HG03442 (cell line): ENCODE data around the gene CSF2.
"Not testable (repeated sequence)": the region's sequence is repeated elsewhere in the genome, so short reads cannot be mapped to it uniquely, and the experiment has no call there.

Experiments
- ATAC-seq: cut with Tn5 transposase; IDR thresholded peaks from one replicate; pipeline ENCODE4 v1.9.1; 2021; ENCODE audit warnings: mild to moderate bottlenecking, moderate library complexity; ENCODE audit not compliant: unreplicated experiment

The CSF2 gene

DNA sequence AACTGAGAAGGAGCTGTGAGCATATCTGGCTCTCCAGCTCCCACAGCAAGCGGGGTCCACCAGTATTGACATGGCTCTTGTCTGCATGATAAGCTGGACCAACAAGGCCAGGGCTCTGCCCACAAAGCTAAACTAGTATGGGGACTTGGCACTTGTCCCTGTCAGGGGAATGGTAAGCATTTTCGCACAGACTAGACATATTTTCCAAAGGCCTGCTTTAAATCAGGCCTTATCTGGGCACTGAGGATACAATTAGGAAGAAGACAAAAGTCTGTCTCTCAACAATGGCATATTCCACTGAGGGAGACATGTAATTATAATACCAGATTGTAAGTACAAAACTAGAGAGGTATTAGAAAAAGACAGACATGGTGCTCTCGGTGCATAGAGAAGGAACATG, 32.1 kb downstream of the CSF2 start:
- ATAC-seq: no peak

- not testable (repeated sequence) for ATAC-seq
Measured at GRCh38 chr5:132108495-132108894, 34.9 kb downstream of the CSF2 start.

GRCh38 chr5:132108957-132109356, 35.4 kb downstream of the CSF2 start:
- not testable (repeated sequence) for ATAC-seq

GRCh38 chr5:132109494-132110053, 36.0 kb downstream of the CSF2 start:
- no peak for ATAC-seq

- ATAC-seq: no peak
Measured at GRCh38 chr5:132110195-132110594, 36.6 kb downstream of the CSF2 start.

GRCh38 chr5:132110930-132111329, 37.3 kb downstream of the CSF2 start:
- no peak for ATAC-seq

DNA sequence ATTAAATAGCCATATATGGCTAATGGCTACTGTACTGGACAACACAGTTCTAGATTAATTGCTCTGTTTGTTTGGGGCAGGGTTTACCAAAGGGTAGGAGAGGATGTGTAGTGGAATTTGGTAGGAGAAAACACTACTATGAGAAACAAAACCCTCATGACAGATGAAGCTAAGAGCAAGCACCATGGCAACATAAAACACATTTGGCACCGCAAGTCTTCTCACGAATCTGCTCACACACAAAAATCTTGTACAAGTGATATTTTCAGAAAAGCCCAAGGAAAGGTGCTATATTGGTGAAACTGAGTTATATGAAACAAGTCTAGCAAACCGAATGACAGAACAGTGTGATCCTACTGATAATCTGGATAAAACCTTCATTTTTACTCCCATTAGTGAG, 38.5 kb downstream of the CSF2 start:
- no peak for ATAC-seq

GRCh38 chr5:132114150-132115121, 40.8 kb downstream of the CSF2 start:
- ATAC-seq: no peak

DNA sequence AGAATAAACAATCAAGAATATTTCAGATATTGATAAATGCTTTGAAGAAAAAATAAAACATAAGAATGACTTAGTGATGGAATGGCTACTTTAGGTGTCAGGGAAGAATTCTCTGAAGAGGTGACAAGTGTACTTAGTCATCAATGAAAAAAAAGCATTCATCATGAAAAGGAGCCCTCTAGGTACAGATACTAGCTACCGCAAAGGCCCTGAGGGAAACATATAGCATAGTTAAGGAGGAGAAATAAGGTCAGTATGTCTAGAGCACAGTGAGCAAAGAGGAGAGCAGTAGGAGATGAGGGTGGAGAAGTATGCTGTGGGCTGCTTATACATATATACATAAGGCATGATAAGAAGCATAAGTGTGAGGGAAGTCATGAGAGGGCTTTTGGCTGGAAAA, 41.8 kb downstream of the CSF2 start:
- no peak for ATAC-seq

- no peak for ATAC-seq
Measured at GRCh38 chr5:132116072-132116471, 42.5 kb downstream of the CSF2 start.

DNA sequence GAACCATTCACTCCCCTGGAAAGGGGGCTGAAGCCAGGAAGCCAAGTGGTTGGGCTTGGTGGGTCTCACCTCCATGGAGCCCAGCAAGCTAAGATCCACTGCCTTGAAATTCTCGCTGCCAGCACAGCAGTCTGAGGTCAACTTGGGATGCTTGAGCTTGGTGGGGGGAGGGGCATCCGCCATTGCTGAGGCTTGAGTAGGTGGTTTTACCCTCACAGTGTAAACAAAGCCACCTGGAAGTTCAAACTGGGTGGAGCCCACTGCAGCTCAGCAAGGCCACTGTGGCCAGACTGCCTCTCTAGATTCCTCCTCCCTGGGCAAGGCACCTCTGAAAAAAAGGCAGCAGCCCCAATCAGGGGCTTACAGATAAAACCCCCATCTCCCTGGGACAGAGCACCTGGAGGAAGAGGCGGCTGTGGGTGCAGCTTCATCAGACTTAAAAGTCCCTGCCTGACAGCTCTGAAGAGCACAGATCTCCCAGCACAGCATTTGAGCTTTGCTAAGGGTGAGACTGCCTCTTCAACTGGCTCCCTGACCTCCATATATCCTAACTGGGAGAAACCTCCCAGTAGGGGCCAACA, 43.4 kb downstream of the CSF2 start:
- ATAC-seq: not testable (repeated sequence)

DNA sequence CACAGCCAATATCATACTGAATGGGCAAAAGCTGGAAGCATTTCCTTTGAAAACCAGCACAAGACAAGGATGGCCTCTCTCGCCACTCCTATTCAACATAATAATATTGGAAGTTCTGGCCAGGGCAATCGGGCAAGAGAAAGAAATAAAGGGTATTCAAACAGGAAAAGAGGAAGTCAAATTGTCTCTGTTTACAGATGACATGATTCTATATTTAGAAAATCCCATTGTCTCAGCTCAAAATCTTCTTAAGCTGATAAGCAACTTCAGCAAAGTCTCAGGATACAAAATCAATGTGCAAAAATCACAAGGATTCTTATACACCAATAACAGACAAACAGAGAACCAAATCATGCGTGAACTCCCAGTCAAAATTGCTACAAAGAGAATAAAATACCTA, 47.1 kb downstream of the CSF2 start:
- not testable (repeated sequence) for ATAC-seq

DNA sequence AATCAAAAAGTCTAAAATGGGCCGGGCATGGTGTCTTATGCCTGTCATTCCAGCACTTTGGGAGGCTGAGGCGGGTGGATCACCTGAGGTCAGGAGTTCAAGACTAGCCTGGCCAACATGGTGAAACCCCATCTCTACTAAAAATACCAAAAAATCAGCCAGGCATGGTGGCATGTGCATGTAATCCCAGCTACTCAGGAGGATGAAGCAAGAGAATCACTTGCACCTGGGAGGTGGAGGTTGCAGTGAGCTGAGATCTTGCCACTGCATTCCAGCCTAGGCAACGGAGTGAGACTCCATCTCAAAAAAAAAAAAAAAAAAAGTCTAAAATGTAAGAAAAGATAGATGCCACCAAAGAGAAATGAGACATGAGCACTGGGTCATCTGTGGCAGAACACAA, 49.4 kb downstream of the CSF2 start:
- ATAC-seq: not testable (repeated sequence)

DNA sequence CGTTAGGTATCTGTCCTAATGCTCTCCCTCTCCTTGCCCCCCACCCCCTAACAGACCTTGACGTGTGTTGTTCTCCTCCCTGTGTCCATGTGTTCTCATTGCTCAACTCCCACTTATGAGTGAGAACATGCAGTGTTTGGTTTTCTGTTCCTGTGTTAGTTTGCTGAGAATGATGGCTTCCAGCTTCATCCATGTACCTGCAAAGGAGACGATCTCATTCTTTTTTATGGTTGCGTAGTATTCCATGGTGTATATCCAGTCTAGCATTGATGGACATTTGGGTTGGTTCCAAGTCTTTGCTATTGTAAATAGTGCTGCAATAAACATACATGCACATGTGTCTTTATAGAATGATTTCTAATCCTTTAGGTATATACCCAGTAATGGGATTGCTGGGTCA, 50.0 kb downstream of the CSF2 start:
- ATAC-seq: not testable (repeated sequence)
